ENCODE results near the gene CLASP1.

DNA sequence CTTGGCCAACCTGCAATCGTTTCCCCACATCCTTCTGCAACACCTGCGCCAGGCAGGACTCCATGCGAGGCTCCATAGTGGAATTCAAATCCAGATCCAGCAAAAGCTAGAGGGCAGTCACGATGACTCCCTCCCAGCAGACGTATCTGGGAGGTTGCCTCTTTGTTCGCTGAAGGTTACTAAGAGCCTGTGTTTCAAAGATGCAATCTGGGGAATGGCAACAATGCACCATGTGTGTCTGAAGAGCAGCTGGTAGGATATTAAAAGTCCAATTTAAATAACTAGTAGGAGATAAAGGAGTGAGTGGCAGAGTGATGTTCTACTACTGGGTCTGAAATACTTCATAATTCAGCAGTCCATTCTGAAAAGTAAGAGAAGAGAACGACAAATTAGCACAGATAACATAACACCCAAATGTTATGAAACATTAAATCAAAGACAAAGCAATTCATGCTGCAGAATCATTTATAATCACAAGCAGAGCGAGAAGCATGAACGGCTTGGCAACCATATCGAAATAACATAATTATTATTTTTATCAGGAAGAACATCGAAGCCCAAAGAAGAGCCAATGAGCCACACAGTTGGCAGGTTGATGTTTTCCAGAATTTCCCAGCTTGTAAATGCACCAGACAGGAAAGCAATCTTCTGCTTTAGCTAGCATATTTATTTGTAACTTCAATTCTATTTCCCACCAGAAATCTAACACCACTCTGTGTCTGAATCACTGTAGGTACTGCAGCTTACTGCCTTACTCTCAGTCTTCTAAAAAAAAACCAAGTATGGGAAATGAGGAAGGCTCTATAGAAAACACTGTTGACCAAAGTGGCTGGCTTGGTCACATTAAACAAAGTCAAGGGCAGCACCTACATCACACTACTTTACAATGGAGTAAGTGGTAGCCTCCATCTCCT is 43.2 kb downstream of the CLASP1 start:
- TF ChIP-seq, protein P1, sequence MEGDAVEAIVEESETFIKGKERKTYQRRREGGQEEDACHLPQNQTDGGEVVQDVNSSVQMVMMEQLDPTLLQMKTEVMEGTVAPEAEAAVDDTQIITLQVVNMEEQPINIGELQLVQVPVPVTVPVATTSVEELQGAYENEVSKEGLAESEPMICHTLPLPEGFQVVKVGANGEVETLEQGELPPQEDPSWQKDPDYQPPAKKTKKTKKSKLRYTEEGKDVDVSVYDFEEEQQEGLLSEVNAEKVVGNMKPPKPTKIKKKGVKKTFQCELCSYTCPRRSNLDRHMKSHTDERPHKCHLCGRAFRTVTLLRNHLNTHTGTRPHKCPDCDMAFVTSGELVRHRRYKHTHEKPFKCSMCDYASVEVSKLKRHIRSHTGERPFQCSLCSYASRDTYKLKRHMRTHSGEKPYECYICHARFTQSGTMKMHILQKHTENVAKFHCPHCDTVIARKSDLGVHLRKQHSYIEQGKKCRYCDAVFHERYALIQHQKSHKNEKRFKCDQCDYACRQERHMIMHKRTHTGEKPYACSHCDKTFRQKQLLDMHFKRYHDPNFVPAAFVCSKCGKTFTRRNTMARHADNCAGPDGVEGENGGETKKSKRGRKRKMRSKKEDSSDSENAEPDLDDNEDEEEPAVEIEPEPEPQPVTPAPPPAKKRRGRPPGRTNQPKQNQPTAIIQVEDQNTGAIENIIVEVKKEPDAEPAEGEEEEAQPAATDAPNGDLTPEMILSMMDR (IDR thresholded peaks at IDR 0.05): no peak
- TF ChIP-seq POLR2AphosphoS5 (IDR thresholded peaks at IDR 0.05; ENCODE audit: low read depth, low read length): no peak
- TF ChIP-seq, protein P2, sequence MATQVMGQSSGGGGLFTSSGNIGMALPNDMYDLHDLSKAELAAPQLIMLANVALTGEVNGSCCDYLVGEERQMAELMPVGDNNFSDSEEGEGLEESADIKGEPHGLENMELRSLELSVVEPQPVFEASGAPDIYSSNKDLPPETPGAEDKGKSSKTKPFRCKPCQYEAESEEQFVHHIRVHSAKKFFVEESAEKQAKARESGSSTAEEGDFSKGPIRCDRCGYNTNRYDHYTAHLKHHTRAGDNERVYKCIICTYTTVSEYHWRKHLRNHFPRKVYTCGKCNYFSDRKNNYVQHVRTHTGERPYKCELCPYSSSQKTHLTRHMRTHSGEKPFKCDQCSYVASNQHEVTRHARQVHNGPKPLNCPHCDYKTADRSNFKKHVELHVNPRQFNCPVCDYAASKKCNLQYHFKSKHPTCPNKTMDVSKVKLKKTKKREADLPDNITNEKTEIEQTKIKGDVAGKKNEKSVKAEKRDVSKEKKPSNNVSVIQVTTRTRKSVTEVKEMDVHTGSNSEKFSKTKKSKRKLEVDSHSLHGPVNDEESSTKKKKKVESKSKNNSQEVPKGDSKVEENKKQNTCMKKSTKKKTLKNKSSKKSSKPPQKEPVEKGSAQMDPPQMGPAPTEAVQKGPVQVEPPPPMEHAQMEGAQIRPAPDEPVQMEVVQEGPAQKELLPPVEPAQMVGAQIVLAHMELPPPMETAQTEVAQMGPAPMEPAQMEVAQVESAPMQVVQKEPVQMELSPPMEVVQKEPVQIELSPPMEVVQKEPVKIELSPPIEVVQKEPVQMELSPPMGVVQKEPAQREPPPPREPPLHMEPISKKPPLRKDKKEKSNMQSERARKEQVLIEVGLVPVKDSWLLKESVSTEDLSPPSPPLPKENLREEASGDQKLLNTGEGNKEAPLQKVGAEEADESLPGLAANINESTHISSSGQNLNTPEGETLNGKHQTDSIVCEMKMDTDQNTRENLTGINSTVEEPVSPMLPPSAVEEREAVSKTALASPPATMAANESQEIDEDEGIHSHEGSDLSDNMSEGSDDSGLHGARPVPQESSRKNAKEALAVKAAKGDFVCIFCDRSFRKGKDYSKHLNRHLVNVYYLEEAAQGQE (IDR thresholded peaks at IDR 0.05; ENCODE audit: insufficient read depth in 1 of 2, low read depth in 2 of 2, low read length in 1 of 2): no peak
